ENCODE data around the gene PPIL6.

Gene PPIL6

DNA sequence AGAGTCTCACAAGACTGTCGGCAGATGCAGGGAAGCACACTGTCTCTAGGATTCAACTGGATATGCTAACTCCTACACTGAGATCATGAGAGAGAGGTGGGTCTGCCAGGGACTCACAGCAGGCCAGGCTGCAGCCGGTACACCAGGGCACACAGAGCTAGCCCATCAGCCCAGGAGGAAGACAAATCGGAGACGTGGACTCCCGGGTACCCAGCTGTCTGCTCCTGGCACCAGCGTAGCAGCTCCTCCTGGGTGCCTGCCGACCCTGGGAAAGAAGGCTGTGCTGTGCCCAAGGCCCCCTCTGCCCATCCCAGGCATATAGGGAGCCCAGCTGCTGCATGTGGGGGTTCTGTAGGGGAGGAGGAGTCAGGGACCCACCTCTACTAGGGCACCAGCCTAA is 8.2 kb upstream of the PPIL6 start:
- TF ChIP-seq, protein P1, sequence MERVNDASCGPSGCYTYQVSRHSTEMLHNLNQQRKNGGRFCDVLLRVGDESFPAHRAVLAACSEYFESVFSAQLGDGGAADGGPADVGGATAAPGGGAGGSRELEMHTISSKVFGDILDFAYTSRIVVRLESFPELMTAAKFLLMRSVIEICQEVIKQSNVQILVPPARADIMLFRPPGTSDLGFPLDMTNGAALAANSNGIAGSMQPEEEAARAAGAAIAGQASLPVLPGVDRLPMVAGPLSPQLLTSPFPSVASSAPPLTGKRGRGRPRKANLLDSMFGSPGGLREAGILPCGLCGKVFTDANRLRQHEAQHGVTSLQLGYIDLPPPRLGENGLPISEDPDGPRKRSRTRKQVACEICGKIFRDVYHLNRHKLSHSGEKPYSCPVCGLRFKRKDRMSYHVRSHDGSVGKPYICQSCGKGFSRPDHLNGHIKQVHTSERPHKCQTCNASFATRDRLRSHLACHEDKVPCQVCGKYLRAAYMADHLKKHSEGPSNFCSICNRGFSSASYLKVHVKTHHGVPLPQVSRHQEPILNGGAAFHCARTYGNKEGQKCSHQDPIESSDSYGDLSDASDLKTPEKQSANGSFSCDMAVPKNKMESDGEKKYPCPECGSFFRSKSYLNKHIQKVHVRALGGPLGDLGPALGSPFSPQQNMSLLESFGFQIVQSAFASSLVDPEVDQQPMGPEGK (CRISPR knock-in tag; IDR thresholded peaks at IDR 0.05; ENCODE audit: borderline replicate concordance): no peak
- no peak for TF ChIP-seq ESRRG (CRISPR knock-in tag; IDR thresholded peaks at IDR 0.05)
- TF ChIP-seq, protein P2, sequence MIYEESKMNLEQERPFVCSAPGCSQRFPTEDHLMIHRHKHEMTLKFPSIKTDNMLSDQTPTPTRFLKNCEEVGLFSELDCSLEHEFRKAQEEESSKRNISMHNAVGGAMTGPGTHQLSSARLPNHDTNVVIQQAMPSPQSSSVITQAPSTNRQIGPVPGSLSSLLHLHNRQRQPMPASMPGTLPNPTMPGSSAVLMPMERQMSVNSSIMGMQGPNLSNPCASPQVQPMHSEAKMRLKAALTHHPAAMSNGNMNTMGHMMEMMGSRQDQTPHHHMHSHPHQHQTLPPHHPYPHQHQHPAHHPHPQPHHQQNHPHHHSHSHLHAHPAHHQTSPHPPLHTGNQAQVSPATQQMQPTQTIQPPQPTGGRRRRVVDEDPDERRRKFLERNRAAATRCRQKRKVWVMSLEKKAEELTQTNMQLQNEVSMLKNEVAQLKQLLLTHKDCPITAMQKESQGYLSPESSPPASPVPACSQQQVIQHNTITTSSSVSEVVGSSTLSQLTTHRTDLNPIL (CRISPR knock-in tag; IDR thresholded peaks at IDR 0.05; ENCODE audit: low read depth): no peak
- no peak for TF ChIP-seq ZFP3 (CRISPR knock-in tag; IDR thresholded peaks at IDR 0.05)
- TF ChIP-seq ISL1 (CRISPR knock-in tag; IDR thresholded peaks at IDR 0.05): no peak
- TF ChIP-seq, protein P3, sequence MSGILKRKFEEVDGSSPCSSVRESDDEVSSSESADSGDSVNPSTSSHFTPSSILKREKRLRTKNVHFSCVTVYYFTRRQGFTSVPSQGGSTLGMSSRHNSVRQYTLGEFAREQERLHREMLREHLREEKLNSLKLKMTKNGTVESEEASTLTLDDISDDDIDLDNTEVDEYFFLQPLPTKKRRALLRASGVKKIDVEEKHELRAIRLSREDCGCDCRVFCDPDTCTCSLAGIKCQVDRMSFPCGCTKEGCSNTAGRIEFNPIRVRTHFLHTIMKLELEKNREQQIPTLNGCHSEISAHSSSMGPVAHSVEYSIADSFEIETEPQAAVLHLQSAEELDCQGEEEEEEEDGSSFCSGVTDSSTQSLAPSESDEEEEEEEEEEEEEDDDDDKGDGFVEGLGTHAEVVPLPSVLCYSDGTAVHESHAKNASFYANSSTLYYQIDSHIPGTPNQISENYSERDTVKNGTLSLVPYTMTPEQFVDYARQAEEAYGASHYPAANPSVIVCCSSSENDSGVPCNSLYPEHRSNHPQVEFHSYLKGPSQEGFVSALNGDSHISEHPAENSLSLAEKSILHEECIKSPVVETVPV (CRISPR knock-in tag; IDR thresholded peaks at IDR 0.05): no peak
- no peak for TF ChIP-seq GLIS3 (CRISPR knock-in tag; IDR thresholded peaks at IDR 0.05)
- TF ChIP-seq CSDC2 (CRISPR knock-in tag; IDR thresholded peaks at IDR 0.05): no peak
- TF ChIP-seq, protein P4, sequence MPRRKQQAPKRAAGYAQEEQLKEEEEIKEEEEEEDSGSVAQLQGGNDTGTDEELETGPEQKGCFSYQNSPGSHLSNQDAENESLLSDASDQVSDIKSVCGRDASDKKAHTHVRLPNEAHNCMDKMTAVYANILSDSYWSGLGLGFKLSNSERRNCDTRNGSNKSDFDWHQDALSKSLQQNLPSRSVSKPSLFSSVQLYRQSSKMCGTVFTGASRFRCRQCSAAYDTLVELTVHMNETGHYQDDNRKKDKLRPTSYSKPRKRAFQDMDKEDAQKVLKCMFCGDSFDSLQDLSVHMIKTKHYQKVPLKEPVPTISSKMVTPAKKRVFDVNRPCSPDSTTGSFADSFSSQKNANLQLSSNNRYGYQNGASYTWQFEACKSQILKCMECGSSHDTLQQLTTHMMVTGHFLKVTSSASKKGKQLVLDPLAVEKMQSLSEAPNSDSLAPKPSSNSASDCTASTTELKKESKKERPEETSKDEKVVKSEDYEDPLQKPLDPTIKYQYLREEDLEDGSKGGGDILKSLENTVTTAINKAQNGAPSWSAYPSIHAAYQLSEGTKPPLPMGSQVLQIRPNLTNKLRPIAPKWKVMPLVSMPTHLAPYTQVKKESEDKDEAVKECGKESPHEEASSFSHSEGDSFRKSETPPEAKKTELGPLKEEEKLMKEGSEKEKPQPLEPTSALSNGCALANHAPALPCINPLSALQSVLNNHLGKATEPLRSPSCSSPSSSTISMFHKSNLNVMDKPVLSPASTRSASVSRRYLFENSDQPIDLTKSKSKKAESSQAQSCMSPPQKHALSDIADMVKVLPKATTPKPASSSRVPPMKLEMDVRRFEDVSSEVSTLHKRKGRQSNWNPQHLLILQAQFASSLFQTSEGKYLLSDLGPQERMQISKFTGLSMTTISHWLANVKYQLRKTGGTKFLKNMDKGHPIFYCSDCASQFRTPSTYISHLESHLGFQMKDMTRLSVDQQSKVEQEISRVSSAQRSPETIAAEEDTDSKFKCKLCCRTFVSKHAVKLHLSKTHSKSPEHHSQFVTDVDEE (CRISPR knock-in tag; IDR thresholded peaks at IDR 0.05): no peak
- TF ChIP-seq ZNF8 (CRISPR knock-in tag; IDR thresholded peaks at IDR 0.05): no peak
- TF ChIP-seq TOX (CRISPR knock-in tag; IDR thresholded peaks at IDR 0.05; ENCODE audit: borderline replicate concordance): no peak
- TF ChIP-seq BACH2 (CRISPR knock-in tag; IDR thresholded peaks at IDR 0.05; ENCODE audit: borderline replicate concordance): no peak
- TF ChIP-seq ZNF565 (CRISPR knock-in tag; conservative IDR thresholded peaks at IDR 0.05; ENCODE audit: low read depth): no peak
- no peak for TF ChIP-seq TCF4 (CRISPR knock-in tag; IDR thresholded peaks at IDR 0.05; ENCODE audit: borderline replicate concordance)
- TF ChIP-seq ARNTL (CRISPR knock-in tag; IDR thresholded peaks at IDR 0.05; ENCODE audit: borderline replicate concordance, low read depth): no peak
- TF ChIP-seq ZFP30 (CRISPR knock-in tag; IDR thresholded peaks at IDR 0.05): no peak
- TF ChIP-seq ZNF70 (CRISPR knock-in tag; IDR thresholded peaks at IDR 0.05): no peak

GRCh38 chr6:109447878-109448555 is 7.6 kb upstream of the PPIL6 start:
- ATAC-seq: peak; percentile 11; the same call in 2 of the 3 replicates
- TF ChIP-seq CSDC2 (CRISPR knock-in tag; IDR thresholded peaks at IDR 0.05) (no peak), OSR1 (CRISPR knock-in tag; IDR thresholded peaks at IDR 0.05) (no peak), ZC3H10 (CRISPR knock-in tag; IDR thresholded peaks at IDR 0.05) (no peak), ZFP30 (CRISPR knock-in tag; IDR thresholded peaks at IDR 0.05) (no peak), ISL1 (CRISPR knock-in tag; IDR thresholded peaks at IDR 0.05) (no peak), ZFP3 (CRISPR knock-in tag; IDR thresholded peaks at IDR 0.05) (no peak), ZNF565 (CRISPR knock-in tag; conservative IDR thresholded peaks at IDR 0.05; ENCODE audit: low read depth) (no peak), ARNTL (CRISPR knock-in tag; IDR thresholded peaks at IDR 0.05; ENCODE audit: borderline replicate concordance, low read depth) (no peak), TCF4 (CRISPR knock-in tag; IDR thresholded peaks at IDR 0.05; ENCODE audit: borderline replicate concordance) (no peak), GLIS3 (CRISPR knock-in tag; IDR thresholded peaks at IDR 0.05) (no peak)
- TF ChIP-seq, protein P1 (CRISPR knock-in tag; IDR thresholded peaks at IDR 0.05; ENCODE audit: borderline replicate concordance): no peak
- TF ChIP-seq, protein P5, sequence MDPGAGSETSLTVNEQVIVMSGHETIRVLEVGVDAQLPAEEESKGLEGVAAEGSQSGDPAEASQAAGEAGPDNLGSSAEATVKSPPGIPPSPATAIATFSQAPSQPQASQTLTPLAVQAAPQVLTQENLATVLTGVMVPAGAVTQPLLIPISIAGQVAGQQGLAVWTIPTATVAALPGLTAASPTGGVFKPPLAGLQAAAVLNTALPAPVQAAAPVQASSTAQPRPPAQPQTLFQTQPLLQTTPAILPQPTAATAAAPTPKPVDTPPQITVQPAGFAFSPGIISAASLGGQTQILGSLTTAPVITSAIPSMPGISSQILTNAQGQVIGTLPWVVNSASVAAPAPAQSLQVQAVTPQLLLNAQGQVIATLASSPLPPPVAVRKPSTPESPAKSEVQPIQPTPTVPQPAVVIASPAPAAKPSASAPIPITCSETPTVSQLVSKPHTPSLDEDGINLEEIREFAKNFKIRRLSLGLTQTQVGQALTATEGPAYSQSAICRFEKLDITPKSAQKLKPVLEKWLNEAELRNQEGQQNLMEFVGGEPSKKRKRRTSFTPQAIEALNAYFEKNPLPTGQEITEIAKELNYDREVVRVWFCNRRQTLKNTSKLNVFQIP (CRISPR knock-in tag; IDR thresholded peaks at IDR 0.05; ENCODE audit: borderline replicate concordance, low read depth): no peak
- TF ChIP-seq, protein P4 (CRISPR knock-in tag; IDR thresholded peaks at IDR 0.05): no peak
- TF ChIP-seq, protein P2 (CRISPR knock-in tag; IDR thresholded peaks at IDR 0.05; ENCODE audit: low read depth): no peak

More for the DNA sequence above, 8.2 kb upstream of the PPIL6 start:
- no peak for ATAC-seq
